Heart left ventricle (tissue), 13 donors: Measurements from ENCODE around the gene DAD1.

Experiments
- POLR2A ChIP-seq, 2 donors: fragments of 450-650 bp; IDR thresholded peaks; one replicate each; pipeline ENCODE4 v1.6.1; 2017; ENCODE audit warnings: antibody characterized with exemption in 2 of 2, mild to moderate bottlenecking in 2 of 2, moderate library complexity in 2 of 2
- TF ChIP-seq, protein P1 (sequence below), 12 donors: fragments of 200-600 bp; sonication (generic) in 4 of 12; IDR thresholded peaks; one replicate each; pipeline versions ENCODE4 v1.5.0 to v1.8.0; 2018 to 2022; ENCODE audit warnings: antibody characterized with exemption in 12 of 12, mild to moderate bottlenecking in 5 of 12
- donor health status: ischemic (EF 13 %, LVEDD 7.1; RV severe dilation, severe dysfunction).
- donor health status: DM: no; HTN: yes; CAD: no.
- donor health status: DM: no; HTN: no; CAD: no.
- donor health status: ischemic (EF 25% LVEDD 6.9; RV normal size, moderate dysfunction).
- donor health status: ischemic (EF 25% LVEDD 5.7; RV mildly dilated, moderate dysfunction).
- donor health status: ischemic (EF 35%, LVEDD 5.7; RV mildly dilated, moderate dysfunction).
- donor health status: nonischemic (EF 11% LVEDD 7.7; RV severe dilation, severe dysfunction).
- donor health status: DM: yes; HTN: yes; CAD: no.
- donor health status: PGD.
- donor health status: ischemic (EF 29% LVEDD 5.4; RV normal size, mild dysfunction).
- donor health status: nonischemic (EF 23%, LVEDD 6.1; RV moderate dilation, normal function).

- TF ChIP-seq, protein P1, sequence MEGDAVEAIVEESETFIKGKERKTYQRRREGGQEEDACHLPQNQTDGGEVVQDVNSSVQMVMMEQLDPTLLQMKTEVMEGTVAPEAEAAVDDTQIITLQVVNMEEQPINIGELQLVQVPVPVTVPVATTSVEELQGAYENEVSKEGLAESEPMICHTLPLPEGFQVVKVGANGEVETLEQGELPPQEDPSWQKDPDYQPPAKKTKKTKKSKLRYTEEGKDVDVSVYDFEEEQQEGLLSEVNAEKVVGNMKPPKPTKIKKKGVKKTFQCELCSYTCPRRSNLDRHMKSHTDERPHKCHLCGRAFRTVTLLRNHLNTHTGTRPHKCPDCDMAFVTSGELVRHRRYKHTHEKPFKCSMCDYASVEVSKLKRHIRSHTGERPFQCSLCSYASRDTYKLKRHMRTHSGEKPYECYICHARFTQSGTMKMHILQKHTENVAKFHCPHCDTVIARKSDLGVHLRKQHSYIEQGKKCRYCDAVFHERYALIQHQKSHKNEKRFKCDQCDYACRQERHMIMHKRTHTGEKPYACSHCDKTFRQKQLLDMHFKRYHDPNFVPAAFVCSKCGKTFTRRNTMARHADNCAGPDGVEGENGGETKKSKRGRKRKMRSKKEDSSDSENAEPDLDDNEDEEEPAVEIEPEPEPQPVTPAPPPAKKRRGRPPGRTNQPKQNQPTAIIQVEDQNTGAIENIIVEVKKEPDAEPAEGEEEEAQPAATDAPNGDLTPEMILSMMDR (IDR thresholded peaks at IDR 0.05): no peak
- no peak for TF ChIP-seq POLR2A (IDR thresholded peaks at IDR 0.05)
These were observed 44.1 kb downstream of the DAD1 start for GRCh38 chr14:22544881-22545420.
